Renal cortical epithelial cell (primary cell): ENCODE measurements around the gene PNPLA5. TPM values are rescaled to one million over a fixed set of nuclear protein-coding genes. Genes with fewer than 3 reads are reported as not detected.
A peak's percentile ranks its signal among the peaks of the same experiment; 100 is the strongest.
"Not testable (repeated sequence)": the region's sequence is repeated elsewhere in the genome, so short reads cannot be mapped to it uniquely, and the experiment has no call there.

Experiments used
- DNase-seq: peaks from one replicate; pipeline ENCODE4 v3.0.0-alpha.2; 2011; ENCODE audit warnings: low read depth
- total RNA-seq: library from RNA; depleted of rRNA; stranded (reverse); fragments of >200 nt; gene quantifications from 2 replicates; pipeline ENCODE4 v1.2.3, GENCODE V29; 2014

PNPLA5 gene
- total RNA-seq, 1 donor from 2014 or later = not detected

DNA sequence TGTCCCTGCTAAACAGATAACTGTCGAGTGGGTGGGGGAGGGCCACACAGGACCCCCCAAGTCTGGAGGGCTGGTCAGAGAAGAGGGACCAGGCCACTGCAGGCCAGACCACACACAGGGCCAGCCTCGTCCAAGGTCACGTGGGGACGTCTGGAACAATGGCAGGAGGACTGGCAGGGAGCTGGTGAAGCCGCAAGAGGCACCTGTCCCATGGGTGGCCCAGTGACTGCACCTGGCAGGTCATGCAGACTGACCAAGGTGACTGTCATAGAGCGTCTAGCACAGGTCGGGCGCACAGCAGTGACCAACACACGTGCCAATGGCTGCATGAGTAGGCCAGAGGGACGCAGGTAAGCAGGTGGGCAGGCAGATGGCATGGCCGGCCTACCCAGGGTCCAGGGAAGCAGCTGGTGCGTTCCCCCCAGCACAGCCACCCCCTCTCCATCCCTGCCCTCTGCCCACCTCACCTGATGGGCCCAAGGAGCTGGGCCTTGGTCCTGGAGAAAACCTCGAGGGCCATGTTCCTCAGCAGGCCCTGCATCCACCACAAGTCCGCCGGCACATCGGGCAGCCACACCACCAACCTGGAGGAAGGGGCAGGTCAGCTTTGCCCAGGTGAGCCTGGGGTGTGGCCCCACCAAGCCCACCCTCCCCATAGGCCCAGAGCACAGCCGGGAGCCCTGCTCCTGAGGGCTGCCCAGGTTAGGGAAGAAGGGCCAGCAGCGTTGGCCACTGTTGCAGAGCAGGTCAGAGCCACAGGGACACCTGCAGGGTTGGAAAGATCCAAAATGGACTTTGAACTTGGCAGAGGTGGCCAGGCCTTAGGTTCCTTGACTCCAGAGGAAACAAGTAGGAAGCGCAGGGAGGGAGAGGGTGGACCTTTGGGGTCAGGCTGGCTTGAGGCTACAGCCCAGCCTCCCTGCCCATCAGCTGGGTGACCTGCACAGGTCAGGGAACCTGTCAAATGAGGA is 10.4 kb downstream of the PNPLA5 start:
- no peak for DNase-seq

DNA sequence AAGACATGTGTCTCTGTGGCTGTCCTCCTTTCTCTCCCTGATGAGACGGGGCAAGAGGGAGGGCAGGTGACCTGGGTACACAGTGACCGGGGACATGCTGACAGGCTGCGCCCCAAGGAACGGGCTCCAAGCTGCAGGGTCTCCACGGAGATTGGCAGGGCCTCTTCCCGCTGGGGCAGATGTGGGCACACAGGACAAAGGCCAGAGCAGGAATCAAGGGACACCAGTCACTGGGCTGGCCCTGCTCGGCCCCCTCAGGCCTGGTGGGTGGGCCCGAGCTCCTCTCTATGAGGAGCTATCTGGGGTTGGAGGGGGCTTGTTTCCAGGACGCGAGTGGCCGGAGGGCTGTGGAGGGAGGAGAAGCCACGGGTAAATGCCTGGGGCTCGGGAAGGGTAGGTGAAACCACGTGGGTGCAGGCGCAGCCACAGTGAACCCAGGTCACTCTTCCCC is 11.2 kb downstream of the PNPLA5 start:
- DNase-seq = no peak

DNA sequence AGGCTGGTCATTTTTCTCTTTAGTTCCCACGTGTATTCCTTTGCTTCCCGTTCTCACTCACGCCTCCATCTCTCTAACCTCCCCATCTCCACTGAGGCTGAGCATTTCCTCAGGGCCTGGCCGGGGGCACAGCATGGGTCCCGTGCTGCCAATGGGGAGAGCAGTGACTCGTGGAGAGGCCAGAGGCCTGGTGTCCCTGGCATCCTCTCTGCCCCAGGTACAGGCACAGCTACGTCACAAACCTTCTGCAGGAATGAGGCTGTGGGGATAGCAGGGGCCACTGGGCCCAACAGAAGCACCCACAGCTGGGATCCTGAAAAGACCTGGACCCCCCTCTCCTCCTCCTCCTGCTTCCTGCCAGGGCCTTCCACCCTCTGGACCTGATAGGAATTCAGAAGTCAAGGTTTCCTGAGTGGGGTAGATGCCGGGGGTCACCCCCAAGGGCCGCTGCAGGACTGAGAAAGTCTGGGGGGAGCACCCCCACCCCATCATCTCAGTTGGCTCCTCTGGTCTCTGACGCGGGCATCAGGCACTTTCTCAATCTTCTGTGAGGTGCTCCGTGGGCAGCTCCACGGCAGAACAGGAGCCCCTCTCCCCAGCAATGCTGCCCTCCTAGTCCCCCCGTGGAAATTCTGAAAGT is 11.8 kb downstream of the PNPLA5 start:
- no peak for DNase-seq

DNA sequence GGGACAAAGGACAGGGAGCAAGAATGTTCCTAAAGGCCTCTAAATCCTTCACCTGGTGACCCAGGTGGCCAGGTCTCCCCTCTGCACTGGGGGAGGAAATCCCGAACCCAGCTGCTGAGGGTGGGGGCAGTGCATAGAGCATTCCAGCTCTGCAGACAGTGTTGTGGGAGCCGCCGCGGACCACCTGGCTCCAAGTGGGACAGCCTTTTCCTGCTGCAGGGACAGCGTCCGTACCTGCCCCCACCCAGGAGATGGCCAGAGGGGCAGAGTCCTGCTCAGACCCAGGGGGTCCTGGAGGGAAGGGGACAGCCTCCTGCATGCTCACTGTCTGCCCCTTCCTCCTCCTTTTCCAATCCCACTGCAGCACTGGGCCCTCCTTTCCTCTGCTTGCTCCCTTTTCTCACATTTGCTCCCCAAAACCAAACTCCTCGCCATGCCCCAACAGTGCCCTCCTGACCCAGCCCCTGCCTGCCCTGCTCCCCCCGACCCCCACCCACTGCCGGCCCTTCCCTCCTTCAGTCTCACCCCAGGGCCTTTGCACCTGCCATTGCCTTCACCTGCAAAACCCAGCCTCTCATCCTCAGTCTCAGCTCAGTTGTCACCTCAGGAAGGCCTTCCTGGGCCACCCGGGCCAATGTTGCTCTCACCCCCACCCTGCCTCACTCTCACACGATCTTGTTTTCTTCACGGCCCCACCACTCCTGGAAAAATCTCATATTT is 12.8 kb downstream of the PNPLA5 start:
- DNase-seq = no peak

DNA sequence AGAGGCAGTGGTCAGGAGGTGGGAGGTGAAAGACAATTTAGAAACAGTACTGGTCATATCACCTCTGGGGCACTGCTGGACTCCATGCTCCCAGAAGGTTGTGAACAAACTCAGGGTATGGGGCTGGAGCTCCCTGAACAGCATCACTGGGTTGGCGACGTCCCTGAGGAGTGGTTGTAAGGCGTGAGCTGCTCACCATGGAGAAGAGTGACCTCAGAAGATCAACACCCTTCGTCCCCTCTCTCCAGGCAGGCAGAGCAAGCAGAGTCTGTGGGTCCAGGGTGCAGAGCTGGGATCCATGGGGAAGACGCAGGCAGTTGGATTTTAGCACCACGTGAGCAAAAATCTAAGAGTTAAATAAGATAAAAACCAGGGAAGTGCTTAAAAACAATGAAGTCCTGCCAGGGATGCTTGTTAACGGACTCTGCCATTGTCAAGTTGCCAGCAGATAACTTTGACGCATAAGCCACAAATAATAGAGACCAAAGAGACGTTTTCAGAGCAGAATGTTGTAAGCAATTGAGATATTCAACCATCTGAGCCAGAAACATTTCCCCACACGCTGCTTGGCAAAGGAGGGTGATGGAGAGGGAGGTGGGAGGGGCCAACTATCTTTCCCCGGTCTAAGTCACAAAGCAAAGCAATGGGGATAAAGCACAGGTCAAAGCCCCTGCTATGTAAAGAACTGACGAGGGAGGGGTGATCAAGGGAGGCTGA is 13.6 kb downstream of the PNPLA5 start:
- DNase-seq = no peak

- DNase-seq = no peak
These were observed 14.8 kb downstream of the PNPLA5 start for GRCh38 chr22:43876866-43877509.

DNA sequence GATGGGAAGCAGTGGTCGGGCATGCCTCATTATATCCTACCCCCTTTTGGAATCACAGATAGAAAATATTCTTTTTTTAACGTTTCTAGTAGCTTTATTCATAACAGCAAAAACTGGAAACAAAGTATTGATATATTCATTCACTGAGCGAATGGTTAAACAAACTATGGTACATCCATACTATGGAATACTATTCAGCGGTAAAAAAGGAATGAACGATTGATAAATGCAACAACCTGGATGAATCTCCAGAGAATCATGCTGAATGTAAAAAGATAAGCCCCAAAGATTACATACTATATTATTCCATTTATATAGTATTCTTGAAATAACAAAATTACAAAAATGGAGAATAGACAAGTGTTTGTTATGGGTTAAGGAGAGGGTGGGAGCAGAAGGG is 22.0 kb downstream of the PNPLA5 start:
- no peak for DNase-seq

GRCh38 chr22:43869001-43869400 is 22.8 kb downstream of the PNPLA5 start:
- not testable (repeated sequence) for DNase-seq

GRCh38 chr22:43867839-43868635 is 23.8 kb downstream of the PNPLA5 start:
- peak; percentile 40 for DNase-seq

DNA sequence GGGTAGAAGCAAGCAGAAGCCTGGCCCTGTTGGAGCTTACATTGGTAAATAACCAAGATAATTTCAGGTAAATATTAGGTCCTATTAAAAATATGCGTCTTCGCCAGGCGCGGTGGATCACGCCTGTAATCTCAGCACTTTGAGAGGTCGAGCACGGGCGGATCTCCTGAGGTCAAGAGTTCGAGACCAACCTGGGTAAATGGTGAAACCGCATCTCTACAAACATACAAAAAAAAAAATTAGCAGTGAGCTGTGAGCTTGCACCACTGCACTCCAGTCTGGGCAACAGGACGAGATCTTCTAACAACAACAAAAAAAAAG is 29.0 kb downstream of the PNPLA5 start:
- DNase-seq = no peak

DNA sequence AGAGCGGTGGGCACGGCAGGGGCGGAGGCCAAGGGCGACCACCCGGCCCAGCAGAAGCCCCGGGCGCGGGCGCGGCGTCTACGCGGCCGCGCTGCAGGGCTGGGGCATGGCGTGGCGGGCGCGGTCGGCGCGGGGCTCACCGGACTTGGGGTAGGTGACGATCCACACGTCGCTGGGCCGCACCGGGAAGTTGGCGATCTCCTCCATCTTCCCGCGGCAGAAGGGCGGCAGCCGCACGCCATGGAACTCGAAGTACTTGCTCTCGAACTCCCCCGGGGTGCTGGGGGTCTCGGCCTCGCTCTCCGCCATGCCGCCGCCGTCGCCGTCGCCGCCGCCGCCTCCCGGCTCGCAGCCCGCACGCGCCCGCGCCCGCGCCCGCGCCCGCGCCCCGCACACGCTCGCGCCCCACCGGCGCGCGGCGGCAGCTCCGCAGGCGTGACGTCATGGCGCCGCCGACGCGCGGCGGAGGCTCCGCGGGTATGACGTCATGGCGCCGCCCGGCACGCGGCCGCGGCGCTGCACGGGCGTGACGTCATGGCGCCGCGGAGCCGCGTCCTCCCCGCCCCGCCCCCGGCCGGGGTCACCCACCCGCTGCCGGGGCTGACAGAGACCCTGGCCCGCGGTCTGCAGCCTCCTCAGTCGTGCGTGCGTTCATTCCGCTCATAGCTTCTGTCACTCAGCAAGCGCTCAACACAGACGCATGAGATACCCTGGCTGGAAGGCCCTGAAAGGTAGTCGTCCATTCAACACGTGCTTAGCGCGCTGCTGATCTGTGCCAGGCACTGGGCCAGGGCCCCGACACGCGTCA is 29.5 kb downstream of the PNPLA5 start, which contains the start of gene SULT4A1:
TSS of gene SULT4A1 (minus strand) at position 440 of the 808 bp plus-strand sequence. CDS start at position 309, 131 bp downstream.
- no peak for DNase-seq

- no peak for DNase-seq
These were observed 30.3 kb downstream of the PNPLA5 start for GRCh38 chr22:43861529-43861928.

- DNase-seq = no peak
These were observed 31.0 kb downstream of the PNPLA5 start for GRCh38 chr22:43860831-43861230.

DNA sequence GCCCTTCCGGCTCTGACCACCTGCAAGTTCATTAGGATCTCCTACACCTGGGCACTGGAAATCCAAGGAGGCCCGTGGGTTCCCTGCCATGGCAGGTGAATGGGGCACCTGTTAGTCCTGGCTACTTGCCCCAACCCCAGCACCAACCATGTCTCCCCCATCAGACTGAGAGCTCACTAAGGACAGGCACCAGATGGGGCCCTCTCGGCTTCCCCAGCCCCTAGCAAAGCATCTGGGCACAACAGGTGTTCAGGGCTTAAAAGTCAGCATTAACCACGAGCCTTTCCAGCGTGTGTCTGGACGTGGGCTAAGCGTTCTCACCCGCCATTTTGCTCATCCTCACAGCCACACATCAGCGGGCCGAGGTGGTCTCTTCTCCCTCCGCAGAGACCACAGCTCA is 31.7 kb downstream of the PNPLA5 start:
- no peak for DNase-seq

DNA sequence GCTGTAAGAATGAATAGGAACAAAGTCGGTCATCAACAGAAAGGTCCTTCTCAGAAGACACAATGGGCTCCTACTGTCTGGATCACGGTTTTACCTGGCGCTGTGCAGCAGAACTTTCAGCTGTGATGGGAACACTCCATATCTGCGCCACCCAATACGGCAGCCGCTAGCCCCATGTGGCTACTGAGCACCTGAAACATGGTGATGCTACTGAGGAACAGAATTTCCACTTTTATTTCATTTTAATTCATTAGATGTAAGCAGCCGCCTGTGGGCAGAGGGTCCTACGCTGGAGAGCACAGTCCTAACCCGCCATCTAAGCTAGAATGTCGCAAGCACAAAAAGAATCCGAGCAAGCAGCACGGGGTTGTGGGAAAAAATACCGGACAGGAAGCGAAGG is 32.2 kb downstream of the PNPLA5 start:
- no peak for DNase-seq

DNA sequence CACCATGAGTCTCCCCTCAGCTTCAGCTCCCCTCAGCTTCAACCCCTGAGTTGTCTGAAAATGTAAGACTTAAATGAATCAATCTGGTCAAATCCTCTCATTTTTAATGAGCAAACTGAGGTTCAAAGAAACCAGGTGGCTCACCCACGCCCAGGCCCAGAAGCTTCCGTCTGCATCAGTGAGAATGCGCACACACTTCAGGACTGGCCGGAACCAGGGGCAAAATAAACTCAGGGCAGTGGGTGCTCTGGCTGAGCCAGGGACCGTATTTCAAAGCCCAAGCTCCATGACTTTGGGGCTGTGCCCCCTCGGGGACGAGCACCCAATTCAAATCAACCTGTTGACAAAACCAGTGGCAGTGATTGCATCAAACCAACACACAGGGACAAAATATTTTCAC is 32.6 kb downstream of the PNPLA5 start:
- DNase-seq = no peak

DNA sequence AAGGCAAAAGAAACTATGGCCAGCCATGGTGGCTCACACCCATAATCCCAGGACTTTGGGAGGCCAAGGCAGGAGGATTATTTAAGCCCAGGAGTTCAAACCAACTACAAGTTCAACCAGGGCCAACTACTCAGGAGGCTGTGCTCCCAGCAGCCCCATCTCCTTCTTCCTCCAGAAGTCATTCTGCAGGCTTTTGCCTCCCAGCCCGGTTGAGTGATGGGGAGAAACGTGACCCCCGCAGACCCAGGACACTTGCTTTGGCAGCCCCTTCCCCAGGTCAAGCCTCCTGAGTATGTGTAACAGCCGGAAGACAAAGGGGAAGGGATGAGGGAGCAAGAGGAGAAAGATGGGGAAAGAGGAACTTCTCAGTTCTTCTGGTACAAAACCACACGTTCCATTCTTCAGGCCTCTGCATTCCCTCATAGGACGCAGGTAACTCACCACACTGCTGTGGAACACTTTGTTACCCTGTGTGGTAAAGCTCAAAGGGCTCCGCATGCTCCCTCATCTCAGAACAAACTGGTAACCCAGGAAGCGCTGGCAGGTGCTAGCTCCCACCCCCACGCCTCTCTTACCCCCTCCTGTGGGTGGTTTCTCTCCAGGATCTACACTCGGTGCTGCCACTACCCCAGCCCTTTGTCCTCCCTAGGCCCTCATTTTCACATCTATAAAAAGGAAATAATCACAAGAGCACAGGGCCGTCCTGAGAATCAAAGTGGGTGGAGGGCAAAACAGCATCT is 33.5 kb downstream of the PNPLA5 start:
- DNase-seq = no peak

DNA sequence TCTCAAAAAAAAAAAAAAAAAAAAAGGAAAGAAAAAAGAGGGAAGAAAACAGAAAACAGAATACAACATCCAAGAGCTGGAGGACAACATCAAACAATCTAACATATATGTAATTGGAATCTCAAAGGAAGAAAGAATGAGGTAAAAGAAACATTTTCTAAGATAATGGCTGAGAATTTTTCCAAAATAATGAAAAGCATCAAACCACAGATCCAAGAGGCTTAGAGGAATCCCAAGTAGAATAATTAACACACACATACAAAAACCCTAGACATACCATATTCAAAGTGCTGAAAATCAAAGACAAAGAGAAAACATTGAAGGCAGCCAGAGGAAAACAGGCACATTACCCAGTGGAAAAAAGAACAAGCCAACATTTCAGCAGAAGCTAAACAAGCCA is 34.4 kb downstream of the PNPLA5 start:
- no peak for DNase-seq

GRCh38 chr22:43855431-43855830 is 36.4 kb downstream of the PNPLA5 start:
- DNase-seq = no peak
